ENCODE measurements around the gene ABHD17C.

Gene ABHD17C

GRCh38 chr15:80796407-80796806, 101.3 kb downstream of the ABHD17C start:
- no peak for TF ChIP-seq POLR2A (IDR thresholded peaks at IDR 0.05; ENCODE audit: low read depth, low read length)
- TF ChIP-seq POLR2AphosphoS5 (IDR thresholded peaks at IDR 0.05; ENCODE audit: low read depth, low read length): no peak
- FAIRE-seq: no peak
- DNase-seq (ENCODE audit: insufficient read length): no peak

GRCh38 chr15:80798911-80799310, 103.8 kb downstream of the ABHD17C start:
- DNase-seq (ENCODE audit: insufficient read length) (no peak), FAIRE-seq (no peak)
- no peak for TF ChIP-seq TAF1 (IDR thresholded peaks at IDR 0.05; ENCODE audit: borderline replicate concordance, low read depth, low read length)

DNA sequence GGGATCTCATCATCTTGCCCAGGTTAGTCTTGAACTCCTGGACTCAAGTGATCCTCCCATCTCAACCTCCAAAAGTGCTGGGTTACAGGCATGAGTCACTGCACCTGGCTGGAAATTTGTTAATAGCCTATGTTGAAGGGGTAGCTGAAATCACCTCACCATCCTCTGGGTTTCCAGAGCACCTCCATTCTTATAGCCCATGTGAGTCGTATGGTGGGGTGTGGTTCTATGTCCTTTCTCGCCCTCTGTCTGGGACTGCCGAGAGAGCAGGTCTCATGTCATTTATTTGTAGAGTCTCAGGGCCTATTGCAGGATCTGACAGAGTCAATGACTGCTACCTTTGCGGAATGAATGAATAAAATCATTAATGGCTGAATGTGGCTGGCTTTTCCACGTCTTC, 105.0 kb downstream of the ABHD17C start:
- TF ChIP-seq POLR2A (IDR thresholded peaks at IDR 0.05; ENCODE audit: low read depth, low read length): no peak
- no peak for TF ChIP-seq TAF1 (IDR thresholded peaks at IDR 0.05; ENCODE audit: borderline replicate concordance, low read depth, low read length)
- no peak for TF ChIP-seq POLR2AphosphoS5 (IDR thresholded peaks at IDR 0.05; ENCODE audit: low read depth, low read length)
- no peak for FAIRE-seq
- DNase-seq (ENCODE audit: insufficient read length): no peak

DNA sequence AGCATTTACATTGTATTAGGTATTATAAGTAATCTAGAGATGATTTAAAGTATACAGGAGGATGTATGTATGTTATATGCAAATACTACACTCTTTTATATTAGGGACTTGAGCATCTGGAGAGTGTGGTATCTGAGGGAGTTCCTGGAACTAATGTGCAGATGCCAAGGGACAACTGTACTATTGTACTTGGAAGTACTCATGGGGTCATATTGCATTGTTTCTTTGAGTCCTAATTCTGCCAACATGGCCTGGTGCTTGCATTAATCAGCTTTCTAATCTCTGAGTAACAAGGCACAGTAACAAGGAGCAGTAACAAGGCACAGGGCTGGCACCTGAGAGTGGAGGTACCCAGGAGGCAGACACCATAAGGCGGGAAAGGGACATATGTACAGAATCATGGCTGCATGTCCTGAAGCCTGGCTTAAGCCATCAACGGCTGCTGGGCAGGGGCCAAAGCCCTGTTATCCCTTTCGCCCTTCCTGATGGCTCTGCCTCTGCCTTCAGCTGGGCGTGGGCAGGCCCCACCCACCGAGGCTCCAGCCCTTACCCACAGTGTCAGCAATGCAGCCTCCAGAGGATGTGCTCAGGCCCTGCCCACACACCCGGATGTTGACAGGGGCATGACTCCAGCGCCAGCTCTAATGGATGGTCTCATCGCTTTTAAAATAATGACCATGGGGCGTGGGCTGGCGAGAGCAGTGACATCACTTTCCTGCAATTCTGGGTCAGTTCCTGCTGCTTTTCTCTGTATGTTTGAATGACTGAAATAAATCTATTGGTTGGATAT, 107.0 kb downstream of the ABHD17C start:
- DNase-seq (ENCODE audit: insufficient read length) (no peak), FAIRE-seq (no peak)
- TF ChIP-seq POLR2AphosphoS5 (IDR thresholded peaks at IDR 0.05; ENCODE audit: low read depth, low read length) (no peak), TAF1 (IDR thresholded peaks at IDR 0.05; ENCODE audit: borderline replicate concordance, low read depth, low read length) (no peak), POLR2A (IDR thresholded peaks at IDR 0.05; ENCODE audit: low read depth, low read length) (no peak)

- no peak for DNase-seq (ENCODE audit: insufficient read length)
- no peak for FAIRE-seq
- TF ChIP-seq TAF1 (IDR thresholded peaks at IDR 0.05; ENCODE audit: borderline replicate concordance, low read depth, low read length) (no peak), POLR2AphosphoS5 (IDR thresholded peaks at IDR 0.05; ENCODE audit: low read depth, low read length) (no peak), POLR2A (IDR thresholded peaks at IDR 0.05; ENCODE audit: low read depth, low read length) (no peak)
These were observed 108.7 kb downstream of the ABHD17C start for GRCh38 chr15:80803580-80804525.

- no peak for FAIRE-seq
- DNase-seq (ENCODE audit: insufficient read length): no peak
- TF ChIP-seq POLR2AphosphoS5 (IDR thresholded peaks at IDR 0.05; ENCODE audit: low read depth, low read length) (no peak), POLR2A (IDR thresholded peaks at IDR 0.05; ENCODE audit: low read depth, low read length) (no peak), TAF1 (IDR thresholded peaks at IDR 0.05; ENCODE audit: borderline replicate concordance, low read depth, low read length) (no peak)
These were observed 109.9 kb downstream of the ABHD17C start for GRCh38 chr15:80804970-80805495.
